OCI-M2 (cell line): ENCODE data around the gene SCARF1.

Experiments used
- DNase-seq: peaks from one replicate; lab custom pipeline; 2025; ENCODE audit not compliant: unreplicated experiment; lab: John Stamatoyannopoulos, UW

The SCARF1 gene

DNA sequence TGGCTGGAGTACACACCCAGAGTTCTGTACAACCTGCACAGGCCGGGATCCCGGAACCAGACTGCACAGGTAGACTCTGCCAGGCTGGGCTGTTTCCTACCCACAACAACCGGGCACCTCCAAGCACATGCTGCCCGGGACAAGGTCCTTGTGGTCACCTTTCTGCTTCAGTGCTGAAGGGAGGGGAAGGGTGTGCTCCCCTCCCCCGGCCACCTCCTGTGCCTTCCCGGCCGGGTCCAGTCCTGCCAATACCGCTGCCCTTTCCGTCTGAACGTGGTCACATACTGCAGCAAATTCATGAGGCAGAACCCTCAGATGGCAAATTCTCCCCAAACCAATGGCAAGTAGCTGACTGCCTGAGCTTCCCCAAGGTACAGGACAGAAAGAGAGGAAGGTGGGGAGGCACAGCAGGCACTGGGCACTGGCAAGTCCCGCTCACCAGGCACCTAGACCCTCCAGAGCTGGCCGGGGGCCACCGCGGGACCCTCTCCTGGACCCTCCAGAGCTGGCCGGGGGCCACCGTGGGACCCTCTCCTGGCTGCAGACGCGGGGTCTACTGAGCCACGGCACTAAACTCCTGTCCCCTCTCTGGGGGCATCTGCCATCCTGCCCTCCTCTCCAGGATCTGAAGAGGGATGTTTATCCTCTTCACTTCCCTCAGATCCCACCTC is 39.7 kb downstream of the SCARF1 start:
- no peak for DNase-seq

DNA sequence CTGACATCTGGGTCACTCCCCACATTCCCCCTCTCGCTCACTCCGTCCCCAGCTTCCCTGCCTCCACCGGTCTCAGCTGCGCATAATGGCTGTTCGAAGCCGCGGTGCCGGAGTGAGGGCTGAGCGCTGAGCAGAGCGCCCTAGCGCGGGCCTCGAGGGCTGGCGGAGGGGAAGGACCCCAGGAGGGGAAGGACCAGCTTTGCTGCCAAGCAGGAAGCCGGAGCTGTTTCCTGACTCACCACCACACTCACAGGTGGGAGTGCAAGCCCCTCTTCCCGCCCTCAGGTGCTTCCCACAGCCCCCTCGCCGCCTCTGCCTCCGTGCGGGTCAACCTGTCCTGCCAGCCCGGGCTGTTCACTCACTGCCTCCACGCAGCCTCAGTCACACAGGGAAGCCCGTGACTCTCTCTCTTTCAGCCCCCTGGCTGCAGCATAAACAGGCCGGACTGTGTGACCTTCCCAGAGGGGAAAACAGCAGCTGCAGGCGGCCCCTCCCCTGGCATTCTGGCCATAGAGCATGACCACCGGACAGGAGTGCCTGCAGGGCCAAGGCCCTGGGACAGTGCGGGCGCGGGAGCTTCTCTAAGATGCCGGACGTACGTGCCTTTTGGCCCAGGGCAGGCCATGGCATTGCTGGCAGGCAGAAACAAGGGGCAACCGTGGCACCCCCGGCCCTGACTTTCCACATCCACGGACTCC is 40.6 kb downstream of the SCARF1 start:
- DNase-seq = no peak

DNA sequence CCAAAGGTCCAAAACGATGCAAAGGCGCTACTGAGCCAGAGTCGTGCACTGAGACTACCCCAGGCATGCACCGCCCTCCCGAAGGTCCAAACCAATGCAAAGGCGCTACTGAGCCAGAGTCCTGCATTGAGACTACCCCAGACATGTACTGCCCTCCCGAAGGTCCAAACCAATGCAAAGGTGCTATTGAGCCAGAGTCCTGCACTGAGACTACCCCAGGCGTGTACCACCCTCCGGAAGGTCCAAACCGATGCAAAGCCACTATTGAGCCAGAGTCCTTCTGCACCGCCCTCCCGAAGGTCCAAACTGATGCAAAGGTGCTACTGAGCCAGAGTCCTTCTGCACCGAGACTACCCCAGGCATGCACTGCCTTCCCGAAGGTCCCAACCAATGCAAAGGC is 44.0 kb downstream of the SCARF1 start:
- no peak for DNase-seq

DNA sequence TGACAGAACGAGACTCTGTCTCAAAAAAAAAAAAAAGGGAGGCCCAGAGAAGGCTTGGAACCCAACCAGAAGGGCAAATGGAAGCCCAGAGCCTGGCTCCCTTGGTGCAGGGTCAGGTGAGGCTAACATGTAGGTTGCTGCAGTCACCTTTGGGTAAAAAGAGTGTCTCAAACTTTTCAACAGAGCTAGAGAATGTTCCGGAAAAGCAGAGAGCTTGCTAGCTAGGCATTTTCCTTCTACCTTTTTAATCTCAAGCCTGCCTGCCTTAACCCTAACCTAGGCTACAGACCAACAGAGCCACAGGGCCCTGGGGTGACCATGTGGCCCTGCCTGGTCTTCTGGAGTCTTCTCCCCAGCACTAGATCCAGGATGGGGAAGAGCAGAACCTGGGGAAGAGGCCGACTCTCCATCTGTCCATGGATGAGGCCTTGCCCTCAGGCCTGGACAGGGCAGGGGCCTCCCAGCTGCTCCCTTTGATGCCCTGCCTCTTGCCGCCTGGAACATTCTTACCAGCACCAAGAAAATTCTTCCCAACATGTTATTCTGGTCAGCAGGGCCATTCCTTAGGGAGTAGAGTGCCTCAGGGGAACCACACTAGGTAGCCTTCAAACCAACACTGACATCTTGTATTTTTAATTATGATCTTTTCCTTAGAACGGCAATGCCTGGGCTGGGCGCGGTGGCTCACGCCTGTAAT is 47.0 kb downstream of the SCARF1 start:
- no peak for DNase-seq

DNA sequence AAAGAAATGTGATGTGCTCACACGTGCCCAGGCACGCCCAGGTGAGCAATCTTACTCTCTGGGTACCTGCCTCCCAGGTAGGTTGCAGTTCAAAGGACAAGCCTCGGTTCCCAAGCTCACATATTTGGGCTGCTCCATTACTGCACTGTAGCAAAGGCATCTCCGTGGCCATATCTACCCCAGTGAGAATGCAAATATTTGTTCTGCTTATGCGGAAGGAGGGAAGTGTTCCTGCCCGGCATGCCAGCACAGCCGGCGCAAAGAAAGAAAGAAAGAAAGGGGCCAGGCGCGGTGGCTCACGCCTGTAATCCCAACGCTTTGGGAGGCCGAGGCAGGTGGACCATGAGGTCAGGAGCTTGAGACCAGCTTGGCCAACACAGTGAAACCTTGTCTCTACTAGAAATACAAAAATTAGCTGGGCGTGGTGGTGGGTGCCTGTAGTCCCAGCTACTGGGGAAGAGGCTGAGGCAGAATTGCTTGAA is 47.6 kb downstream of the SCARF1 start:
- no peak for DNase-seq

DNA sequence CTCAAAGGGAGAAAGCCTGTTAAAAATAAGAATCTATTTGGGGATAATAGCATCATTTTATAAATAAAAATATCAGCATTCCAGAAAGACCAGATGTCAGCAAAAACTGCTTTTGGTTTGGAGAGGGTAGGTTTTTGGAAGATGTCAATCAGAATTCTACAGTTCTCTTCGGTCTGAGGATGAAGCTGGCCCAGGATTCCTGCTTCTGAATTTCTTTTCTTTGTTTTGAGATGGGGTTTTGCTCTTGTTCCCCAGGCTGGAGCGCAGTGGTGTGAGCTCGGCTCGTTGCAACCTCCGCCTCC is 52.0 kb downstream of the SCARF1 start:
- DNase-seq = no peak

DNA sequence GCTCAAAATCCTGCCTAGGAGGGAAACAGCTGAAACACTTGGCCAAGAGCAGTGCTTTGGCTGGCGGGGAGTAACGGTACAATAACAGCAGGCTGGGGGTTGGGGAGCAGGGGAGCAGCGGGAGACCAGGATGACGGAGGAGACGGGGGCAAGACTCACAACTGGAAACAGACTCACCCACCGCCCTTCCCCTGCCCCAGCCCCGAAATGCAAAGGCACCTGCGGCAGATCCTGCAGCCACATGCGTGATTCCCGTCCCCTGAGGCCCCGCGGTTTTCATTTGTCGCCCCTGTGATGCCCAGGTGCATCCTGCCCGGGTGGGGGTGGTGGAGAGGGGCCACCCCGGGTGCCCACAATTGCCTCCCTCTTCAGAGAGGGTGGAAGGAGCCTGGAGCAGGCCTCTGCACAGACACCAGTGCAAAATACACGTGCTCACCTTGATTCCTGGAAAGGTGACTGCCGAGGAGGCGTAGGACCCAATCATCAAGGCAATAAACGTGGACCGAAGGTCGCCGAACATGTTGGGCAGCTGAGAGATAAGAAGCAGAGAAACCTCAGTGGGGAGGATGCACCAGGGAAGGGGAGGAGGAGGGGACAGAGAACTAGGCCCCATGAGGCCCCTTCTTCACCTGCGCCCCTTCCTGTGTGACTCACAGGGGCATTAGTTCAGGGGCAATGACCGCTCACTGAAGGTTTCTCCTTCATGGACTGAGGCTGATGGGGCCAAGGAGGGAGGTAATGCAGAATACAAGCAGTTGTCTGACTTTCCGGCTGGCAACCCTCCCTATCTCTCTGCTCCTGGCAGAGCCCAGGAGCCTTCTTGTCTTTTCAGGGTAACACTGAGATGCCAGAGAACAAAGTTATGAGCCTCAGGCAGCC is 52.5 kb downstream of the SCARF1 start:
- DNase-seq = no peak

DNA sequence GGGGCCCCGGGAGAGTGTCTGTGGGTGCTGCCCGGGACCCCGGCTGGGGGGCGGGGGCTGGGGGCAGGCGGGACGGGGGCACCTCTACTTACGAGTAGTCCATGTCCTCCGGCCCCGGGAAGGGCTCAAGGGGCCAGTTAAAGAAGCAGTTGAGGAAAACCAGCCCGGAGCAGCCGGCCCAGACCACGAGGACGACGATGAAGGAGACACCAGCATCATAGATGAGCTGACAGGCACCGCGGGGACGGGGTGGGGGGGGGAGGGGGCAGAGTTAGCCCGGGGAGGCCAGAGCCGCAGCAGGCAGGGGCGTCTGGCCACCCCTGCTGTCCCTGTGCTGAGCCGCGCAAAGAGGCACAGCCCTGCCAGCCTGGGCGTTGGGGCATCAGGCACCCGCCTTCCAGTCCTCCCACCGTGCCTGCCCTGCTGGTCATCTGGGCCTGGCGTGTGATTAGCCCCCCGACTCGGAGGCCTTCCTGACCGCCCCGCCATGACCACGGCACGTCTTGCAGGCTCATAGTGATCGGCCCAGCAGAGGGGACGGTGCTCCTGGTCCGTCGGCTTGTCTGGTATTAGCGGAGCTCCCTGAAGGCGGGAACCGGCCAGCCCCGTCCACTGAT is 54.0 kb downstream of the SCARF1 start:
- DNase-seq = no peak

DNA sequence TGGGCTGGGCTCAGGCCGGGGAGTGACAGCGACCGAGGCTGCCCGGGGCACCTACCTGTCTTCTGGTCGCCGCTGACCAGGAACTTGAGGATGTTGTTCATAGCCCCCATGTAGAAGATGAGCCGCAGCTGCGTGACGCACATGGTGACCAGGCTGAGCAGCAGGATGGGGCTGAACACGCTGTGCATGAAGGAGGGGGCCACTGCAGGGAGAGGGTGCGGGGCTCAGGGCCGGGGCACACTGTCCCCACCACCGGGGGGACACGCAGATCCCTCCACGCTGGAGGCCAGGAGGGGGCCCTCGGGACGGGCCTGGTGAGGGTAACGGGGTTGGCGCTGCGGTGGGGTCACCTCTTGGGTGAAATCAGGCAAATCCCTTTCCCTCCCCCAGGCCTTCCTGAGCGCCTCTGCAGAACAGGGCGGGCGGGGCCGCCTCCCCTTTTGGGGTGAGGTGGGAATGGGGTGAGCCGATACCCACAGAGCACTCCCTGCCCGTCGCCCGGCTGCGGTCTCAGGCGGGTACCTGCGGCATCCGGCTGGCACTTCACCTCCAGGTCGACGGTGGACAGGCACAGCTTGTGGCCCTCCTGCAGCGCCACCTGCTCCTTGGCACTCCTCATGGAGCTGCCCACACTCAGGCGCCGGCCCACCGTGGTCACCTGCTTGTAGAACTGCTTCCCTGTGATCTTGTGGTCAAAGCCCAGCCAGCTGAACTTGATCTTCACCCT is 54.6 kb downstream of the SCARF1 start:
- no peak for DNase-seq

DNA sequence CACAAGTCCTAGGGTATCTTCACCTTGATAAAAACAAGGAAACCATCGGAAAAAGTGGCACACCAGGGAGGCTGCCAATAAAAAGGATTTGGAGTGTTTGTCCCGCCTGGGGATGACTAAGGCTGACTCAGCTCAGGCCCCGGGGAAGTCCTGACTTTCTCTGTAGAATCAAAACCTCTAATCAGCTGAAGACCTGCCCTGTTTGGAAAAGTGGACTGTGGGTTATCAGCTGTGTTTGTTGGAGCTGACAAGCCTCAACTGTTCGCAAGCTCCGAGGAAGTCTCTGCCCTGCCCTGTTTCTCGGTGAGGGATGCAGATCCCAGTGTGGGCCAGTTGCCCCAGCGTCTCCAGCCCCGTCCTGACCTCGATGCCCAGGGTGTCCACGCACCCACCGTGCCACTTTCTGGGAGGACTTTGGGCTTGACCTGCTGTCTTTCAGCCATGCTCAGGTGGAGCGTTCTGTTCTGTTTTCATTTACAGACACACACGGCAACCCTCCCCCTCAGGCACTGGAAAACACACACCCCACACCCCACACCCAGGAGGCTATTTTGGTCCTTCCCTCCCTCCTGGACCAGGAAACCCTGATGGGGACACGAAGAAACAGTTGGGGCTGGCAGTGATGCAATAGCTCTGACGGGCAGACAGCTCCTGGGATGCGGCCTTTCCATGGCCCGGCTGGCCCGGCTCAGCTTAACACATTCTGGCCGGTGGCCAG is 55.3 kb downstream of the SCARF1 start:
- DNase-seq = no peak

DNA sequence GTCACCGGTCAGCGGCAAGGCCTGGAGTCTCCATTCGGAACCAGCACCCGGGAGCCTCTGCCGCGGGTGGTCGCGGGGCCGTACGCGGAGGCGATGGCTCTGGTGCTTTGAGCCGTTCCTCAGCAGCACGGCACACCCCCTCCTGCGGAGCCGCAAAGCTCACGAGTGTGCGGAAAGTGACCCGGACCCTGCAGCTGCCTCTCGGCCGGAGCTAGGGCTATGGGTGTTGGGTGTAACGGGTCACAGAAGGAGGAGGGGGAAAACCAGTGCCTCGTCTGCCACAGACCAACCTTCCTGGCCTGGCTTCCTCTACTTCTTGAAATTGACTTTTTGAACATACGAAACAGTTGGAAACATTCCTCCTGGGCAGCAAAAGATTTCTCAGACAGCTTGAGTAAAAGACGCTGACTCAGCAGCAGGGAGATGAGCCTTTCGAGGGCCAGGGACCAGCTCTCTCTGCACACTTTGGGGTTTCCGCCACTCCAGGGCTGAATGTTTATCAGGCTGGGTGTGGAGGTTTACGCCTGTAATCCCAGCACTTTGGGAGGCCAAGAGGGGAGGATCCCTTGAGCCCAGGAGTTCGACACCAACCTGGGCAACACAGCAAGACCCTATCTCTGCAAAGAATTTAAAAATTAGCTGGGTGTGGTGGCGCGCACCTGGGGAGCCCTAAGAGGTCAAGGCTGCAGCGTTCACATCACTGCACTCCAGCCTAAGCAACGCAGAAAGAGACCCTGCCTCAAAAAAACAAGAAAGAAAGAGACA is 56.5 kb downstream of the SCARF1 start:
- DNase-seq = no peak

DNA sequence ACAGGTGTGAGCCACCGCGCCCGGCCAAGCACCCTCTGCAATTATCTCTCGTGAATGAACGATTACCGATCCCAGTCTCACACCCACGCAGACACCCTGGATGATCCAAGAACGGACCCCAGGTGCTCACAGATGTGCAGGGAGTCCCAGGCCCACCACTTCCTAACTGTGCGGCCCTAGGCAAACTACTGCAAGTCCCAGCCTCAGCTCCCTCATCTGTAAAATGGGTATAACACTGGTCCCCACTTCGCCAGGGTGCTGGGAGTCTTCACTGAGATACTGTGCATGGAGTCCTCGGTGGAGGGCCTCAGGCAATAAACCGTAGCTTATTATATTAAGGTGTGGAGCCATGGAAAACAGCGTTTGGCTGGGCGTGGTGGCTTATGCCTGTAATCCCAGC is 61.4 kb downstream of the SCARF1 start:
- DNase-seq = no peak
